Chondrocyte (in vitro differentiated cells): ENCODE data around the gene SCRT2. TPM values are rescaled to one million over a fixed set of nuclear protein-coding genes. Genes with fewer than 3 reads are reported as not detected.

Experiments used
- DNase-seq: peaks from one replicate; pipeline ENCODE4 v3.0.0; 2021; ENCODE audit warnings: mixed read lengths, low spot score
- H3K27ac Mint-ChIP-seq: one replicate; pipeline ENCODE4 v1.8.0; 2021; ENCODE audit warnings: mild to moderate bottlenecking, moderate library complexity, mixed read lengths; ENCODE audit not compliant: unreplicated experiment
- H3K27me3 Mint-ChIP-seq: 2 replicates; pipeline ENCODE4 v1.8.0; 2021; ENCODE audit warnings: low read depth, mixed read lengths
- H3K36me3 Mint-ChIP-seq: 2 replicates; pipeline ENCODE4 v1.8.0; 2021; ENCODE audit warnings: low read depth, mixed read lengths
- H3K4me1 Mint-ChIP-seq: 2 replicates; pipeline ENCODE4 v1.8.0; 2021; ENCODE audit warnings: low read depth, mild to moderate bottlenecking, mixed read lengths
- H3K4me3 Mint-ChIP-seq: one replicate; pipeline ENCODE4 v1.8.0; 2021; ENCODE audit warnings: mild to moderate bottlenecking, moderate library complexity, mixed read lengths; ENCODE audit not compliant: unreplicated experiment
- H3K9me3 Mint-ChIP-seq: 2 replicates; pipeline ENCODE4 v1.8.0; 2021; ENCODE audit warnings: low read depth, mixed read lengths
- total RNA-seq: library from RNA; stranded (reverse); gene quantifications from 3 replicates; pipeline ENCODE4 v1.2.1, GENCODE V29; 2021
- TF ChIP-seq, protein P1 (sequence below): fragments of 200-600 bp; sonication (generic); IDR thresholded peaks from 2 replicates; pipeline ENCODE4 v1.5.0; 2021; ENCODE audit warnings: antibody characterized with exemption, mild to moderate bottlenecking, moderate library complexity

Gene SCRT2
- total RNA-seq, 1 donor from 2014 or later: not detected

DNA sequence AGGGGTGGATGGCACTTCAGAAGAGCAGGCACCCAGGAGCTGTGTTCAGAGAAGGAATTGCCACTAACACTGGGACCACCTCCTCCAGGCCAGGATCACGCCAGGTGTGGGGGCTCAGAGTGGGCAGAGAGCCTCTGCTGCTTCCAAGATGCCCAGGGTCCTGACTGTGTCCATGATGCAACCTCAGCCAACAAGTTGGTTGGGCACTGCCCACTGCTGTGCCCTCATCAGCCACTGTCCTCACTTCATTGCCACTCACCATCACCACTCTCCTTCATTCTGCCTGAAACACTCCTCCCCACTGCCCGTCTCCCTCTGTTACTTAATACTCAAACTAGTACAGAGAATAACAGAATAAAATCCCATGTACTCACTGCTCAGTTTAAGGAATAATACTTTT is 49.0 kb downstream of the SCRT2 start:
- Mint-ChIP-seq H3K27ac (no peak overlapping the region), H3K4me1 (peaks cover 12% of the 10 kb centered on the region), H3K4me3 (no peak overlapping the region), H3K27me3 (peaks cover 15% of the 10 kb centered on the region), H3K36me3 (peaks cover 2% of the 10 kb centered on the region), H3K9me3 (peaks cover 3% of the 10 kb centered on the region)
- TF ChIP-seq, protein P1, sequence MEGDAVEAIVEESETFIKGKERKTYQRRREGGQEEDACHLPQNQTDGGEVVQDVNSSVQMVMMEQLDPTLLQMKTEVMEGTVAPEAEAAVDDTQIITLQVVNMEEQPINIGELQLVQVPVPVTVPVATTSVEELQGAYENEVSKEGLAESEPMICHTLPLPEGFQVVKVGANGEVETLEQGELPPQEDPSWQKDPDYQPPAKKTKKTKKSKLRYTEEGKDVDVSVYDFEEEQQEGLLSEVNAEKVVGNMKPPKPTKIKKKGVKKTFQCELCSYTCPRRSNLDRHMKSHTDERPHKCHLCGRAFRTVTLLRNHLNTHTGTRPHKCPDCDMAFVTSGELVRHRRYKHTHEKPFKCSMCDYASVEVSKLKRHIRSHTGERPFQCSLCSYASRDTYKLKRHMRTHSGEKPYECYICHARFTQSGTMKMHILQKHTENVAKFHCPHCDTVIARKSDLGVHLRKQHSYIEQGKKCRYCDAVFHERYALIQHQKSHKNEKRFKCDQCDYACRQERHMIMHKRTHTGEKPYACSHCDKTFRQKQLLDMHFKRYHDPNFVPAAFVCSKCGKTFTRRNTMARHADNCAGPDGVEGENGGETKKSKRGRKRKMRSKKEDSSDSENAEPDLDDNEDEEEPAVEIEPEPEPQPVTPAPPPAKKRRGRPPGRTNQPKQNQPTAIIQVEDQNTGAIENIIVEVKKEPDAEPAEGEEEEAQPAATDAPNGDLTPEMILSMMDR: no peak
- DNase-seq: no peak

DNA sequence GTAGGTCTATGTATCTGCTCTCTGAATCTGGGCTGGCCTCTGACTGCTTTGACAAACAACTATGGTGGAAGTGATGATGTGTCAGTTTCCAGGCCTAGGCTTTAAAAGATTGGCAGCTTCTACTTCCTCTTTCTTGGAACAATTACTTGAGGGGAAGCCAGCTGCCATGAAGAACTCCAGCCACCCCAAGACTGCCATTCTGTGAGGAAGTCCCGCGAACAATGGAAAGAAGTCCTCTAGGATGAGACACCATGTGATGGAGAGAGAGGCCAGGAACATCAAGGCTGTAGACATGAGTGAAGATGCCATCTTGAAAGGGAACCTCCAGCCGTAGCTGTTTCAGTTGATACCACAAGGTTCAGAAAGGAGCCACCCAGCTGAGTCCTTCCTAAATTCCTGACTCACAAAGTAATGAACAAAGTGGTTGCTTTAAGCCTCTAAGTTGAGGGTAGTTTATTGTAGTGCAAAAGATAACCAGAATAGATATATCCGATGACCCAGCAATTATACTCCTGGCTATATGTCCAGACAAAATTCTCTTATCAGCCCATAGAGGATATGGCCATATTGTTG is 50.2 kb downstream of the SCRT2 start:
- Mint-ChIP-seq H3K27me3 (peaks cover 26% of the 10 kb centered on the region), H3K27ac (no peak overlapping the region)
- TF ChIP-seq, protein P1: no peak

DNA sequence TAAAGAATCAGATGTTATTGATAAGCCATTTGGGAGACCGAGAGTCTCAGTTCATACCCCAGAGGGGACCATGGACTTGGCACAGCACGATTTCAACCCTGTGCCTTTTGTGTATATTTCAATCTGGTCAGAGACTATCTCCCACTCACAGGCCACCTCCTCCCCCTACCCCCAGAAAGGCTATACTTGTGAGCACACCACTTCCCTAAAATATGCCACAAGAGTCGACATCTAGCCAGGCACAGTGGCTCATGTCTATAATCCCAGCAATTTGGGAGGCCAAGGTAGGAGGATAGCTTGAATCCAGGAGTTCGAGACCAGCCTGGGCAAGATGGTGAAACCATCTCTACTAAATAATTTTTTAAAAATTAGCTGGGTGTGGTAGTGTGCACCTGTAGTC is 51.9 kb downstream of the SCRT2 start:
- no peaks in the 10 kb centered on the region for H3K4me1 Mint-ChIP-seq
- no peak overlapping the region for H3K27ac Mint-ChIP-seq
- no peak overlapping the region for H3K4me3 Mint-ChIP-seq
- H3K36me3 Mint-ChIP-seq: peaks cover 2% of the 10 kb centered on the region
- TF ChIP-seq, protein P1: no peak
- peaks cover 39% of the 10 kb centered on the region for H3K27me3 Mint-ChIP-seq
- DNase-seq: no peak
- peaks cover 3% of the 10 kb centered on the region for H3K9me3 Mint-ChIP-seq

More for the DNA sequence above, 50.2 kb downstream of the SCRT2 start:
- H3K4me3 Mint-ChIP-seq: no peak overlapping the region
- peaks cover under 1% of the 10 kb centered on the region for H3K4me1 Mint-ChIP-seq
- peaks cover 3% of the 10 kb centered on the region for H3K9me3 Mint-ChIP-seq
- peaks cover 2% of the 10 kb centered on the region for H3K36me3 Mint-ChIP-seq
- DNase-seq: no peak

DNA sequence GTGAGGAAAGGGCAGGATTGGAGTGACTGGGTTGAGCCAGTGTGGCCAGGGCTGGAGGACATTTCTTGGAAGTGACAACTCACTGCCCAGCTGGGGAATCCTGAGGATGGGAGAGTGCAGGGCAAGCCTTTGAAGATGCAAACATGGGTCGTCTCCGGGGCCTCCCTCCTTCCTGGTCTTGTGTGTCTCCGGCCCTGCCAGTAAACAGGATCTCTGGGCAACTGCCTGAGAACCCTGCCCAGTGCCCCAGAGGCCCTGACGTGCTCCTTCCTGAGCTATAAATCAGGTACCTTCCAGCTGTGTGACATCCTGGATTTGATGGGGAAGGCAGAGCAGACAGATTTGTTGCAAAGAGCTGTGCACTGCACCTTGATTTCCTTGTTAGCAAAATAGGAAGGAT is 52.6 kb downstream of the SCRT2 start:
- Mint-ChIP-seq H3K36me3 (peaks cover 2% of the 10 kb centered on the region), H3K4me1 (no peaks in the 10 kb centered on the region), H3K9me3 (peaks cover 8% of the 10 kb centered on the region), H3K27me3 (peaks cover 39% of the 10 kb centered on the region), H3K27ac (no peak overlapping the region), H3K4me3 (no peak overlapping the region)
- DNase-seq: no peak
- TF ChIP-seq, protein P1: no peak

DNA sequence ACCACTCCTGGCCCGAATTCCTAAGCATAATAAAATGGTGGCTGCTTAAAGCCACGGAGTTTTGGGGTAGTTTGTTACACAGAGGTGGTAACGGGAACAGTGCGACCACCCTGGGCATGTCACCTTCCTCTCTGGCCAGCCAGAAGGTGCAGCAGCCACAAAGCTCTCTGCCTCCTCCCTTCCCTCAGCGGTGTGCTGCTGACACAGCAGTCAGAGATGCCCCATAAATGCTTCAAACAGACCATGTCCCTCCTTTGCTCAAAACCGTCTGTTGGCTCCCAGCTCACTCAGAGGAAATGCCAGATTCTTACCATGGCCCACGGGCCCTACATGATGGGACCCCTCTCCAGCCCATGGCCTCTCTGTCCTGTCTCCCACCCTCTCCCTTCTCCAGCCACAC is 53.4 kb downstream of the SCRT2 start:
- peaks cover 3% of the 10 kb centered on the region for H3K36me3 Mint-ChIP-seq
- no peak overlapping the region for H3K4me3 Mint-ChIP-seq
- H3K27ac Mint-ChIP-seq: no peak overlapping the region
- H3K4me1 Mint-ChIP-seq: no peaks in the 10 kb centered on the region
- peaks cover 39% of the 10 kb centered on the region for H3K27me3 Mint-ChIP-seq
- peaks cover 16% of the 10 kb centered on the region for H3K9me3 Mint-ChIP-seq
- TF ChIP-seq, protein P1: no peak
- DNase-seq: no peak
